SK-N-MC (cell line): ENCODE results near the gene CFAP74.

Experiments used
- DNase-seq: peaks from one replicate; pipeline ENCODE4 v3.0.0-alpha.2; 2011; ENCODE audit warnings: low read depth, low spot score
- H3K27ac ChIP-seq: fragments of 200-600 bp; sonication (generic); 2 replicates; pipeline ENCODE4 v1.5.1; 2016; ENCODE audit warnings: mixed run types
- H3K36me3 ChIP-seq: fragments of 200-600 bp; sonication (generic); 2 replicates; pipeline ENCODE4 v1.6.1; 2017; ENCODE audit warnings: antibody characterized with exemption, low read length, mixed read lengths; ENCODE audit not compliant: insufficient read depth
- H3K4me3 ChIP-seq: fragments of 200-600 bp; sonication (generic); 2 replicates; pipeline ENCODE4 v1.5.1; 2016
- H3K9ac ChIP-seq: fragments of 200-600 bp; sonication (generic); 2 replicates; pipeline ENCODE4 v1.8.0; 2017; ENCODE audit warnings: mixed run types, mixed read lengths; ENCODE audit not compliant: insufficient read length
- H3K9me3 ChIP-seq: fragments of 200-600 bp; sonication (generic); 2 replicates; pipeline ENCODE4 v1.6.1; 2017; ENCODE audit warnings: low read depth, mild to moderate bottlenecking, antibody characterized with exemption, low read length, moderate library complexity, mixed read lengths
- EZH2 ChIP-seq: fragments of 200-600 bp; sonication (generic); IDR thresholded peaks from one replicate; pipeline ENCODE4 v1.6.1; 2017; ENCODE audit warnings: antibody characterized with exemption
- FOXP2 ChIP-seq: optimal IDR thresholded peaks from 2 replicates; pipeline ENCODE3; 2011; ENCODE audit warnings: mild to moderate bottlenecking, moderate library complexity; ENCODE audit not compliant: insufficient read depth; ENCODE audit errors: extremely low read length, control extremely low read depth
- POLR2AphosphoS5 ChIP-seq: IDR thresholded peaks from 2 replicates; pipeline ENCODE4 v1.6.1; 2012; ENCODE audit warnings: mild to moderate bottlenecking, low read depth, low read length, borderline replicate concordance

The CFAP74 gene

GRCh38 chr1:2049718-2050431 is 46.3 kb upstream of the CFAP74 start, which contains the start of gene PRKCZ:
PRKCZ (plus strand) TSS chr1:2050411; CDS start chr1:2050631, 220 bp downstream.
- no peak for TF ChIP-seq POLR2AphosphoS5
- TF ChIP-seq EZH2 = no peak
- TF ChIP-seq FOXP2 = no peak
- Histone ChIP-seq H3K4me3 (peak within 1 kb of the TSS; percentile 72), H3K36me3 (no peaks in the 10 kb centered on the region), H3K9ac (no peak within 1 kb of the TSS), H3K27ac (no peak within 1 kb of the TSS), H3K9me3 (no peaks in the 10 kb centered on the region)
- no peak for DNase-seq

GRCh38 chr1:2049225-2049717 is 45.7 kb upstream of the CFAP74 start:
- TF ChIP-seq POLR2AphosphoS5 = no peak
- TF ChIP-seq FOXP2 = no peak
- Histone ChIP-seq H3K36me3 (no peaks in the 10 kb centered on the region), H3K4me3 (peak overlapping the region; percentile 72), H3K9me3 (no peaks in the 10 kb centered on the region), H3K9ac (no peak overlapping the region), H3K27ac (no peak overlapping the region)
- DNase-seq = no peak

GRCh38 chr1:2047749-2048729 is 44.5 kb upstream of the CFAP74 start:
- TF ChIP-seq POLR2AphosphoS5 = no peak
- TF ChIP-seq FOXP2 = no peak
- TF ChIP-seq EZH2 = no peak
- no peak for DNase-seq
- Histone ChIP-seq H3K27ac (no peak overlapping the region), H3K9me3 (no peaks in the 10 kb centered on the region), H3K36me3 (no peaks in the 10 kb centered on the region), H3K4me3 (no peak overlapping the region), H3K9ac (no peak overlapping the region)

GRCh38 chr1:2046953-2047748 is 43.6 kb upstream of the CFAP74 start:
- Histone ChIP-seq H3K9me3 (no peaks in the 10 kb centered on the region), H3K36me3 (no peaks in the 10 kb centered on the region), H3K4me3 (no peak overlapping the region), H3K27ac (no peak overlapping the region), H3K9ac (no peak overlapping the region)
- TF ChIP-seq FOXP2 (no peak), EZH2 (no peak), POLR2AphosphoS5 (no peak)
- no peak for DNase-seq

GRCh38 chr1:2046174-2046917 is 42.8 kb upstream of the CFAP74 start:
- no peaks in the 10 kb centered on the region for H3K9me3 ChIP-seq
- no peak for TF ChIP-seq FOXP2
- no peaks in the 10 kb centered on the region for H3K36me3 ChIP-seq
- H3K4me3 ChIP-seq = no peak overlapping the region
- no peak overlapping the region for H3K9ac ChIP-seq
- no peak overlapping the region for H3K27ac ChIP-seq
- DNase-seq = no peak

GRCh38 chr1:2045468-2046173 is 42.0 kb upstream of the CFAP74 start:
- TF ChIP-seq FOXP2 = no peak
- TF ChIP-seq EZH2 = no peak
- no peak for TF ChIP-seq POLR2AphosphoS5
- no peaks in the 10 kb centered on the region for H3K36me3 ChIP-seq
- no peak overlapping the region for H3K4me3 ChIP-seq
- DNase-seq = no peak
- no peak overlapping the region for H3K9ac ChIP-seq
- no peaks in the 10 kb centered on the region for H3K9me3 ChIP-seq
- no peak overlapping the region for H3K27ac ChIP-seq
